Large intestine (tissue), 12 donors: Measurements from ENCODE around the gene PTPMT1. TPM values are rescaled to one million over a fixed set of nuclear protein-coding genes. Genes with fewer than 3 reads are reported as not detected.
"Not testable (repeated sequence)": the region's sequence is repeated elsewhere in the genome, so short reads cannot be mapped to it uniquely, and the experiment has no call there.

Source experiments
- DNase-seq, 2 donors: peaks; one replicate each; pipeline versions ENCODE4 v3.0.0 to v3.0.0-alpha.2; 2013
- H3K27ac ChIP-seq: one replicate; pipeline ENCODE4 v1.5.1; 2013; ENCODE audit warnings: low read length
- H3K27me3 ChIP-seq: 2 replicates; pipeline ENCODE4 v1.6.1; 2013; ENCODE audit warnings: low read length; ENCODE audit not compliant: control insufficient read depth, insufficient read depth
- H3K36me3 ChIP-seq: 2 replicates; pipeline ENCODE4 v1.6.1; 2013; ENCODE audit warnings: low read length; ENCODE audit not compliant: control insufficient read depth, insufficient read depth
- H3K4me1 ChIP-seq: one replicate; pipeline ENCODE4 v1.6.1; 2013; ENCODE audit warnings: low read length; ENCODE audit not compliant: control insufficient read depth, insufficient read depth
- H3K4me3 ChIP-seq: one replicate; pipeline ENCODE4 v1.5.1; 2013; ENCODE audit warnings: low read length
- H3K9me3 ChIP-seq: one replicate; pipeline ENCODE4 v1.6.1; 2013; ENCODE audit warnings: mild to moderate bottlenecking, low read depth, low read length, moderate library complexity; ENCODE audit not compliant: control insufficient read depth
- WGBS: methylation state at CpG from one replicate; pipeline ENCODE4 v1.1.5; 2013; ENCODE audit warnings: low lambda C conversion rate; ENCODE audit not compliant: insufficient coverage; 5-methylcytosine and 5-hydroxymethylcytosine counted together
- long read RNA-seq, 11 donors: transcript quantifications; one replicate each; lab custom pipeline, GENCODE V29; 2026
- polyA plus RNA-seq: library from polyadenylated mRNA; unstranded; fragments of 120-200 nt; gene quantifications from one replicate; pipeline ENCODE4 v1.2.1, GENCODE V29; 2013

Gene PTPMT1, protein sequence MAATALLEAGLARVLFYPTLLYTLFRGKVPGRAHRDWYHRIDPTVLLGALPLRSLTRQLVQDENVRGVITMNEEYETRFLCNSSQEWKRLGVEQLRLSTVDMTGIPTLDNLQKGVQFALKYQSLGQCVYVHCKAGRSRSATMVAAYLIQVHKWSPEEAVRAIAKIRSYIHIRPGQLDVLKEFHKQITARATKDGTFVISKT
- polyA plus RNA-seq, result 51.1 TPM
- long read RNA-seq, donor 1, transcript PTPMT1-202 (4 exons, 768 nt), result major isoform, 10 of 27 reads
- long read RNA-seq, donor 1, transcript PTPMT1-201 (3 exons, 928 nt), result minor isoform, 8 of 27 reads
- long read RNA-seq, donor 1, partial matches to known transcripts, result 5 of 27 reads
- long read RNA-seq, donor 1, other reads (novel, unspliced or antisense), result 0 of 27 reads
- long read RNA-seq, donor 2, transcript PTPMT1-203 (2 exons, 1,014 nt), result minor isoform, 5 of 56 reads
- long read RNA-seq, donor 2, transcript PTPMT1-202 (4 exons, 768 nt), result major isoform, 21 of 56 reads
- long read RNA-seq, donor 2, transcript PTPMT1-201 (3 exons, 928 nt), result minor isoform, 17 of 56 reads
- long read RNA-seq, donor 2, partial matches to known transcripts, result 9 of 56 reads
- long read RNA-seq, donor 2, other reads (novel, unspliced or antisense), result 0 of 56 reads
- long read RNA-seq, donor 3, result 0 reads
- long read RNA-seq, donor 4, partial matches to known transcripts, result 0 of 3 reads
- long read RNA-seq, donor 4, other reads (novel, unspliced or antisense), result 0 of 3 reads
- long read RNA-seq, donor 5, transcript PTPMT1-201 (3 exons, 928 nt), result minor isoform, 6 of 28 reads
- long read RNA-seq, donor 5, transcript PTPMT1-202 (4 exons, 768 nt), result major isoform, 16 of 28 reads
- long read RNA-seq, donor 5, partial matches to known transcripts, result 0 of 28 reads
- long read RNA-seq, donor 5, other reads (novel, unspliced or antisense), result 0 of 28 reads
- long read RNA-seq, donor 6, transcript PTPMT1-201 (3 exons, 928 nt), result minor isoform, 15 of 57 reads
- long read RNA-seq, donor 6, transcript PTPMT1-205 (3 exons, 1,611 nt), result minor isoform, 5 of 57 reads
- long read RNA-seq, donor 6, transcript PTPMT1-202 (4 exons, 768 nt), result major isoform, 29 of 57 reads
- long read RNA-seq, donor 6, partial matches to known transcripts, result 6 of 57 reads
- long read RNA-seq, donor 6, other reads (novel, unspliced or antisense), result 0 of 57 reads
- long read RNA-seq, donor 7, transcript PTPMT1-201 (3 exons, 928 nt), result major isoform, 11 of 25 reads
- long read RNA-seq, donor 7, transcript PTPMT1-202 (4 exons, 768 nt), result minor isoform, 9 of 25 reads
- long read RNA-seq, donor 7, transcript PTPMT1-203 (2 exons, 1,014 nt), result minor isoform, 5 of 25 reads
- long read RNA-seq, donor 7, partial matches to known transcripts, result 0 of 25 reads
- long read RNA-seq, donor 7, other reads (novel, unspliced or antisense), result 0 of 25 reads
- long read RNA-seq, donor 8, transcript PTPMT1-202 (4 exons, 768 nt), result major isoform, 27 of 67 reads
- long read RNA-seq, donor 8, transcript PTPMT1-203 (2 exons, 1,014 nt), result minor isoform, 6 of 67 reads
- long read RNA-seq, donor 8, transcript PTPMT1-201 (3 exons, 928 nt), result minor isoform, 23 of 67 reads
- long read RNA-seq, donor 8, partial matches to known transcripts, result 8 of 67 reads
- long read RNA-seq, donor 8, other reads (novel, unspliced or antisense), result 0 of 67 reads
- long read RNA-seq, donor 9, transcript PTPMT1-202 (4 exons, 768 nt), result major isoform, 30 of 57 reads
- long read RNA-seq, donor 9, transcript PTPMT1-201 (3 exons, 928 nt), result minor isoform, 16 of 57 reads
- long read RNA-seq, donor 9, partial matches to known transcripts, result 8 of 57 reads
- long read RNA-seq, donor 9, other reads (novel, unspliced or antisense), result 0 of 57 reads
- long read RNA-seq, donor 10, transcript PTPMT1-201 (3 exons, 928 nt), result minor isoform, 9 of 48 reads
- long read RNA-seq, donor 10, transcript PTPMT1-203 (2 exons, 1,014 nt), result minor isoform, 6 of 48 reads
- long read RNA-seq, donor 10, transcript PTPMT1-205 (3 exons, 1,611 nt), result minor isoform, 5 of 48 reads
- long read RNA-seq, donor 10, transcript PTPMT1-202 (4 exons, 768 nt), result major isoform, 23 of 48 reads
- long read RNA-seq, donor 10, partial matches to known transcripts, result 5 of 48 reads
- long read RNA-seq, donor 10, other reads (novel, unspliced or antisense), result 0 of 48 reads
- long read RNA-seq, donor 11, transcript PTPMT1-201 (3 exons, 928 nt), result minor isoform, 10 of 31 reads
- long read RNA-seq, donor 11, transcript PTPMT1-202 (4 exons, 768 nt), result major isoform, 17 of 31 reads
- long read RNA-seq, donor 11, partial matches to known transcripts, result 0 of 31 reads
- long read RNA-seq, donor 11, other reads (novel, unspliced or antisense), result 0 of 31 reads

DNA sequence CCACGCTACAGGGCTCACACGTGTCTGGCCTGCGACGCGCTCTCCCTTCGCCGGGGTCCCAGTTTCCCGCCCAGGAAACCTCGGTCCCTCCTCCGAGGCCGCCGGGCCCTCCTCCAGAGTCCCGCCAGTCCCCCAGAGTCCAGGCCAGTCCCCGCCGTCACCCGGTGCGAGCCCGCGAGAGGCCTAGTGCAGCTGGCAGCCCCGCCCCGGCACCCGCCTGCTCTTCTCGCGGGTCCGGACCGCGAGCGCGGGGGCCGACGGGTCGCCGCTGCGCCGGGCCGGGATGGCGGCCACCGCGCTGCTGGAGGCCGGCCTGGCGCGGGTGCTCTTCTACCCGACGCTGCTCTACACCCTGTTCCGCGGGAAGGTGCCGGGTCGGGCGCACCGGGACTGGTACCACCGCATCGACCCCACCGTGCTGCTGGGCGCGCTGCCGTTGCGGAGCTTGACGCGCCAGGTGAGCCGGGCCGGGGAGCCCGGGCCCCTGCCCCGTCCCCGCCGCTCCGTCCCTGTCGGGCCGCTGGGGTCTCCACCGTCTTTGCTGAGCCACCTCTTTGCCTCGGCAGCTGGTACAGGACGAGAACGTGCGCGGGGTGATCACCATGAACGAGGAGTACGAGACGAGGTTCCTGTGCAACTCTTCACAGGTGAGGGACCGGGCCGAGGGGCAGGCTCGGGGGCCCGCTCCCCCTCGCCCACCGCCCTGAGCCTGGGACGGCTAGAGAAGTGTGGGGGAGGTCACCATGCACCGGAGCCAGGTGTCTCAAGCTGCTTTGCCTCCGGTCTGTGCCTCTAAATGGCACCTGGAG, at the start of gene PTPMT1:
Gene PTPMT1, plus strand, starts transcription at position 260 of the 809 bp plus-strand sequence. Its CDS starts 24 bp downstream, at position 284.
- peaks cover 2% of the 10 kb centered on the region for H3K9me3 ChIP-seq
- H3K36me3 ChIP-seq, result peaks cover 9% of the 10 kb centered on the region
- peak within 1 kb of the TSS; percentile 86 for H3K4me3 ChIP-seq
- DNase-seq, result peak; percentile 76 to 85
- whole genome bisulfite sequencing, result no CpG with 5 or more reads among the region's 86 CpGs
- peaks cover 5% of the 10 kb centered on the region for H3K4me1 ChIP-seq
- H3K27ac ChIP-seq, result peak within 1 kb of the TSS; percentile 19
- no peaks in the 10 kb centered on the region for H3K27me3 ChIP-seq

DNA sequence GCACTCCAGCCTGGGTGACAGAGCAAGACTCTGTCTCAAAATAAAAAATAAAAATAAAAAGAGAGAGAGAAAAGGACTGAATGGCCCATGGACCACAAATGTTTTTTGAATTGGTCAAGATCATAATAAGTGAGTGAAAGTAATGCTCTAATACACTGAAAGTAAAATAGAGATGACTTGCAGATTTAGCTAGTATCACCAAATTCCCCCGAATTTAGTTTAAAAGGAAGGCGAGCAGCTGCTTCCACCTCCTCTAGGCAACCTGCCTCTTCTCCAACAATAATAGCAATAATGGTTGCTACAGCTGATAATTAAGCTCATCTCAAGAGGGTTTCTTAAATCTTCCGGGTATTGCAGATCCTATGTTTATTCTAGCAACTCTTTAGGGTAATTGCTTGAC, 49.2 kb upstream of the PTPMT1 start:
- Histone ChIP-seq H3K36me3 (no peaks in the 10 kb centered on the region), H3K27me3 (no peaks in the 10 kb centered on the region), H3K4me3 (no peak overlapping the region), H3K4me1 (peaks cover 11% of the 10 kb centered on the region), H3K27ac (no peak overlapping the region), H3K9me3 (no peaks in the 10 kb centered on the region)
- 88% methylated on average over 3 of the region's 3 CpGs for WGBS
- DNase-seq, result no peak

DNA sequence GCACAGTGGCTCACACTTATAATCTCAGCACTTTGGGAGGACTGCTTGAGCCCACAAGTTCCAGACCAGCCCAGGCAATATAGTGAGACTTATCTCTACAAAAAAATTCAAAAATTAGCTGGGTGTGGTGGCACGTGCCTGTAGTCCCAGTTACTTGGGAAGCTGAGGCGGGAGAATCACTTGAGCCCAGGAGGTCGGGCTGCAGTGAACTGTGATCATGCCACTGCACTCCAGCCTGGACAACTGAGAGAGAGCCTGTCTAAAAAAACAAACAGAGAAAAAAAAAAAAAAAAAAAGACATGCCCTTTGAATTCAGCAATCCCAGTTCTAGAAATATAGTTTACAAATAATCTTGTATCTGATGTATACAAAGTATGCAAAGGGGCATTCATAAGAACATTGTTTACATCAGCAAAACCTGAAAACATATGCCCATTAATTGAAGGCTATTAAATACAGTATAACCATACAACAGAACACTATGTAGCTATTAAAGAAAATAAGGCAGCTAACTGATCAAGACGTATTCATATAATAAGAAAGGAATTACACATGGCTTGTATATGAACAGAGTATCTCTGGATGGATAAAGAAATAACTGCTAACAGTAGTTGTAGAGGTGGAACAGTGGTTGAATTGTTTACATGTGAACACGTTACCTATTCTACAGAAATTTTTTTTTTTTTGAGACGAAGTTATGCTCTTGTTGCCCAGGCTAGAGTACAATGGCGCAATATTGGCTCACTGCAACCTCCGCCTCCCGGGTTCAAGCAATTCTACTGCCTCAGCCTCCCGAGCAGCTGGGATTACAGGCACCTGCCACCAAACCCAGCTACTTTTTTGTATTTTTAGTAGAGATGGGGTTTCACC, 48.2 kb upstream of the PTPMT1 start:
- H3K27ac ChIP-seq, result no peak overlapping the region
- DNase-seq, result no peak
- H3K9me3 ChIP-seq, result no peaks in the 10 kb centered on the region
- H3K27me3 ChIP-seq, result no peaks in the 10 kb centered on the region
- H3K4me3 ChIP-seq, result no peak overlapping the region
- H3K36me3 ChIP-seq, result no peaks in the 10 kb centered on the region
- 100% methylated on average over 1 of the region's 10 CpGs for WGBS
- H3K4me1 ChIP-seq, result peaks cover 11% of the 10 kb centered on the region

DNA sequence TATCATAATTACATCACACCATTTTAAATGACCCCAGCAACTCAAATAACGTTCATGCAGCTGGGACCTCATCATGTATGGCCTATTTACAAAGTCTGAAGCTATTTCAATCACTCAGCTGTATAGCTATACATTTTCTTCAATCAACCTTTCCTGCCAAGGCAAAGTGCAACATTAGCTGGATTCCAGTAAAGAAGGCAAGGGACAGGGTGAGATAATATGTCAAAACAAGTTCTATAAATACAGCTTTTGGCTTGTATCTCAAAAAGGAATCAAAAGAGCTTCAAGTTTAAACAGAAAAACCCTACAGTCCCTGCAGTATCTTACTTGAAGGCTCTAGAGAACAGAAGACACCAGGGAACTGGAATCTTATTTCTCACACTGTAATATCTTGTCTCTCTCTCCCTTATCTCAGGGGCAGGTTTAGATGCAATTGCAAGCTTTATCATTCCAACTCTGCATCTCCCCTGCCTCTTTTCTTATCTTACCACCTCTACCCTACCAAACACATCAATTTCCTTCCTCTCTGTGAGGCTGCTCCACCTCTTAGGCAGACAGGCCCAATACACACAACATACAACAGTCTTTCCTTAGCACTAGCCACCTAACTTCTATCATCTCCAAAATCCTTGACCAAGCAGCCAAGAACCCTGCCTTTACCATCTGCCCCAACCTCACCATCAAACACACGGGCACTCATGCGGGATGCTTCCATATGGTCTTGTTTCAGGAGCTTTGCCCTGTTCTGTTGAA, 47.0 kb upstream of the PTPMT1 start:
- H3K36me3 ChIP-seq, result no peaks in the 10 kb centered on the region
- DNase-seq, result no peak
- WGBS, result 17% methylated on average over 1 of the region's 3 CpGs
- no peak overlapping the region for H3K4me3 ChIP-seq
- no peak overlapping the region for H3K27ac ChIP-seq
- H3K9me3 ChIP-seq, result no peaks in the 10 kb centered on the region
- H3K27me3 ChIP-seq, result no peaks in the 10 kb centered on the region
- peaks cover 18% of the 10 kb centered on the region for H3K4me1 ChIP-seq

DNA sequence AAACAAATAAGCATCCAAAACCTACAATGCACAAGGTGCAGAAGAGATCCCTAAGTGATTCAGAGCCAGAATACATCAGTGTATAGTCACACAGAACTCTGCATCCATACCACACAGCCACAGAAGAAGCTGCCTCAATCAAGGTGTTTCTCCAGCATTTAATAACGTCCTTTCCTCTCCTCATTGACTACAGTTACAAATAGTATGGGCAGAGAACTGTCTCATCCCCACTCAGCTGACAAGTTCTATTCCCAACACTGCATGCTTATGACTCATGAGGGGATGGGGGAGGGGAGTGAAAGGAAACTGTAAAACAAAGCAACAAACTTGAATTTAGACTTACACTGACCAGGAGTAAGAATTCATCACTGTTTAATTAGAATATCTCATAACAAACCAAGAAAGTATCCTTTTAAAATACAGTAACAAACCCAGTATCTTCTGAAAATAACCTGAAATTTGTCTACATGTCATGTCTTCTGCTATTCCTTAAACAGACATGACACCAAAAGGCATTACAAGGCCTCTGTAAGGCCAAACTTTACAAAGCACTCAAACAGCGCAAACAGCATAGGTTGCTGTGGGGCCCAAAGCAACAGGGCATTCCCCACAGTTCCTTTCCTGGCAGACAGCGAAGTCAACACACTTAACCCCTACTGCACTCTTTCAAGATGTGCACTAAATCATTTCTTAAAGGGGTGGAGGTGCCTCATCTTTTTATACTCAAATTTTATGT, 41.7 kb upstream of the PTPMT1 start:
- Histone ChIP-seq H3K9me3 (no peaks in the 10 kb centered on the region), H3K4me3 (no peak overlapping the region), H3K27me3 (no peaks in the 10 kb centered on the region), H3K36me3 (no peaks in the 10 kb centered on the region), H3K4me1 (peaks cover 16% of the 10 kb centered on the region), H3K27ac (peak overlapping the region; percentile 57)
- peak; percentile 47 to 64 for DNase-seq
- no CpG with 5 or more reads among the region's 3 CpGs for WGBS

DNA sequence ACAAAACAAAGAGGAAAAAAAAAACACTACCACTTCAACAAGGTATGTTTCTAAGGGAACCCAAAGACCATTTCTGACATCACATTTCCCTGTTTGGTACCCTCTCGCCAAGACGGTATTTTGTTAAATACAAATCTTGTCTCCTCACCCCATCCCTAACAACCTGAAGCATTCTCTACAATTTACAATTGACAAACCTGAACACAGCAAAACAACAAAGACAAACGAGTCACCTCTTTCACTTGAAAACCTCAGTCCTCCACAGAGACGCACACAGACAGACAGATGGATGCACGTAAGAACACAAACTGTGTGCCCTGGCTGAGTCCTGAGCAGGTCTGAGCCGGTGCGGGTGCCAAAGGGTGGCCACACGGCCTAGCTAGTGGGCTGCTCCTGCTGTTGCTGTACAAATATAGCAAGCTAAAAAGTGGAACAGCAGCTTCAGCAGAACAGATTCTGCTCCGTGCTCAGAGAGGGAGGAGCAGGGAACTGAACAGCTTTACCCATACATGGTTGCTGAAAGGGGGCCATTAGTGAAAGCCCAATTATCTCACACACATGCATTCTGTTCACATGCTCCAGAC, 41.0 kb upstream of the PTPMT1 start:
- Histone ChIP-seq H3K27me3 (no peaks in the 10 kb centered on the region), H3K36me3 (peaks cover 4% of the 10 kb centered on the region), H3K4me1 (peaks cover 13% of the 10 kb centered on the region), H3K27ac (peak overlapping the region; percentile 45), H3K4me3 (no peak overlapping the region), H3K9me3 (no peaks in the 10 kb centered on the region)
- WGBS, result 40% methylated on average over 2 of the region's 9 CpGs
- DNase-seq, result no peak

DNA sequence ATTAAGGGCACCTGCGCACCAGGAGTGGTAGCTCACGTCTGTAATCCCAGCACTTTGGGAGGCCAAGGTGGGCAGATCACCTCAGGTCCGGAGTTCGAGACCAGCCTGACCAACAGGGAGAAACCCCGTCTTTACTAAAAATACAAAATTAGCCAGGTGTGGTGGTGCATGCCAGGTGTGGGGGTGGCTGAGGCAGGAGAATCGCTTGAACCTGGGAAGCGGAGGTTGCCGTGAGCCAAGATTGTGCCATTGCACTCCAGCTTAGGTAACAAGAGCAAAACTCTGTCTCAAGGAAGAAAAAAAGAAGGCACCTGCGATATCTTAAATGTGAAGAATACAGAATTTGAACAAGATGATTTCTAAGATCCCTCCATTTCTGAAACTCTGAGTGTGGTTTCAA, 39.4 kb upstream of the PTPMT1 start:
- not testable (repeated sequence) for H3K4me3 ChIP-seq, H3K27me3 ChIP-seq, DNase-seq, H3K36me3 ChIP-seq, H3K27ac ChIP-seq, H3K9me3 ChIP-seq
- 100% methylated on average over 1 of the region's 9 CpGs for WGBS
- peaks cover 13% of the 10 kb centered on the region for H3K4me1 ChIP-seq
